ENCODE measurements around the gene SYT6.

The SYT6 gene

DNA sequence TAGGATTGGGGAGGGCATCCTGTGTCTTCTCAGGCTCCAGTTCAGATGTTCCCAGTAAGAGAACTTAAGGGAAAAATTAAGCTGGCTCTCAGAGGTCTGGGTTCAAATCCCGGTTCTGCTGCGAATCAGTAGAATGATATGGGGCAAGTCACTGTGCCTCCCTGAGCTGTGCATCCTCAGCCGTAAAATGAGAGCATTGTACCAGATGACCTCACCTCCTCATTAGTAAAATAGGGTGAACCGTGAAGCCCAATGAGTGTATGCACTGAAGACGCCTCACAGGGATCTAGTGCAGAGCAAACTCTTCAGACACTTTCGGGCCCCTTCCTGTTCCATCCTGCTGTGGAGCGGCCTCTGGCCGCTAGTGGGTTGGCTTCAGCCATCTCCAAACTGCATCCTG lies 36.0 kb downstream of the SYT6 start:
- DNase-seq (ENCODE audit: low read depth in 2 of 2): no peak

DNA sequence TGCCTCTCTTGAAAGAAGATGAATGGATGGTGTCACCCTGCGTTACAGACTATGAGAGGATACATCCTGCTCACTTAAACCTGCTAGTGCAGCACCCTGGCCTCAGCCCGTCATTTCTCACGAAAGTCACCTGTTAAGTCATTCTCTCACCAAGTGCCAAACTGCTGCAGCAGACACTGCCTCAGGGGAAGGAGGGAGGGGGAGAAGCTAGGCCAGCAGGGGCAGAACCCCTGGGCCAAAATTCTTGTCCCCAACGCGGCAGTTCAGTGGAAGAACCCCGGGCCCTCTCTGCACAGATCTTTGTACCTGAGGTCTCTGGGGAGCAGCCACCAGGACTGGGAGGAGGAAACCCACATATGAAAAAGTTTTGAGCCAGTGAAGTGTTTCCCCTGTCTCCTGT lies 37.6 kb downstream of the SYT6 start:
- no peak for DNase-seq (ENCODE audit: low read depth in 2 of 2)

DNA sequence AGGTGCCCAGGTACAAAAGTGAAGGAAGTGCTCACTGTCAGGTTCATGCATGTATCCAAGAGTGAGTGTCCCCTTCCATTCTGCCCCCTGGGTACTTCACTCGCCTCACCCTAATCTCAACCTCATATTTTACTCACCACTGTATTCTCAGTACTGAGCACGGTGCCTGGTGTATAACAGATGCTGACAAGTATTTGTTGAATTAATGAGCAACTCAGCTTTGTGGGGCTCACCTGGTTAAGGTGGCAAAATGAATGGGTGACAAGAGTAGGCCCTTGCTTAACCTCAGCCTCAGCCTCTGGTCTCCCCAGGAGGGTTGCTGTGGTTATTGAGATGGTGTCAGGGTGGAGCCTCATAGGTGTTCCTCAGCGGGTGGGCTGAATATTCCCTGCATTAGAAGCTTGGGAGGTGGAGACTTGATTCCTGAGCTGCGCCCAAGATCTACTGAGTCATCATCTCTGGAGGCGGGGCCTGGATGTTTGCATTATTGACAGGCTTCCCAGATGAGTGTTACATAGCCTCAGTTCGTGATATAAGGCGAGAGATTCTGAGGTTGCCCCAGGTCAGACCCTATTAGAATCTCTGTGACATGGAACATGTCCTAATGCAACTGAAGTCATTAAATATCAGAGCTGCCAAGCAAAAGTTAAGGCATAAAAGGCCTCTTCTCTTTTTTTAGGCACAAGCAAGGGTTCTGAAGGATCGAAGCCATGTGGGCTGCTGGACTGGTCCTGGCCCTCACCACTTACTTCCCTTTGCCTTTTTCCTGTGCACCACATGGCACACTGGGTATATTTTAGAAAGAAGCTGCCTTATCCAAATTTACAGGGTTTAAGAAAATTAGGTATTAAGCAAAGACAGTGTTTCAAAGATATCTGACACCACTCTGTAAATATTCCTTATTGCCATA lies 39.2 kb downstream of the SYT6 start:
- no peak for DNase-seq (ENCODE audit: low read depth in 2 of 2)

DNA sequence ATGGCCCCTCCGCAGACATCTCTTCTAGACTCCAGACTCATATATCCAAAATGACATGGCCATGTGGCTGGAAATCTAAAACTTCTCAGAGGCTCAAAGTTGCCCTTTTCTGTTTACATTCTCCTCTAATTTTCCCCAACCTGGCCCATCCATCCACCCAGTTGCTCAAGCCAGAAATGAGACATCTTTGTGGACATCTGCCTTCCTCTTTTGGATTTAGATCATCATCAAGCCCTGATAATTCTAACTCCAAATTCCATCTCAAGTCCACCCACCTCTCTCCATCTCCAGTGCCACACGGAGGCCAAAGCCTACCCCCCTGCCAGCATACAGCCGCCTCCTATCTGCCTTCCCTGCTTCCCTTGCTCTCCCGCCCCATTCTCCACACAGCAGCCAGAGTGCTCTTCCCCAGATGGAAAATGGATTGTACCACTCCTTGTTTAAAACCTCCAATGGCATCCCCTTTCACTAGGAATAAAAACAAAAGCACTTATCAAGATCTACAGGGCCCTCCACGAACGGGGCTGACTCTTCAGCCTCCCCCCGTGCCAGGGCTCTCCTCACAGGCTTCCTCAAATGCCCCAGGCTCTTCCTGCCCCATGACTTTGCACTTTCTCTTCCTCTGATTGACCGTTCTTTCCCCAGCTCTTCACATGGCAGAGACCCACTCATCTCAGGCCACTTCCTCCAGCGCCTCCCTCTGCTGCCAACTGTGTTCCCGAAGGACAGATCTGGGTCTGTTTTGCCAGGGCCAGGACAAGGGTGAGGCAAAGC lies 40.1 kb downstream of the SYT6 start:
- DNase-seq (ENCODE audit: low read depth in 2 of 2): no peak

DNA sequence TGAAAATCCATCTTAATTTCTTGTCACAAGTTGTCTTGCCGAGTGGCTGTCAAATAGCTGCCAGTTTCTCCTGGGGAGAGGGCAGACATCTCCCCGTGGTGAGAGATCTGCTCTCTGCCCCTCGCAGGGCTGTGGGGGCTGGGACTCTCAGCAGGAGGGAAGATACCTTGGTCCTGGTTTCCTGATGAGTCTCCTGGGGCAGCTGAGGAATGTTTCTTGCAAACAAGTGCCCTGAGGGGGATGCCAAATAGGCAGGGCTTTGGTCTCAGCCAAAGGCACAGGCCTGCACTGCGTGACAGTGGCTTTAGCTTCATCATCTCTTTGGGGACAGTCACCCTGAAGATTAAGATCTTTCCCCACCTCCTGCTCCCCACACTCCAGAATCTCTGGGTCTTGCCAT lies 40.9 kb downstream of the SYT6 start:
- no peak for DNase-seq (ENCODE audit: low read depth in 2 of 2)

DNA sequence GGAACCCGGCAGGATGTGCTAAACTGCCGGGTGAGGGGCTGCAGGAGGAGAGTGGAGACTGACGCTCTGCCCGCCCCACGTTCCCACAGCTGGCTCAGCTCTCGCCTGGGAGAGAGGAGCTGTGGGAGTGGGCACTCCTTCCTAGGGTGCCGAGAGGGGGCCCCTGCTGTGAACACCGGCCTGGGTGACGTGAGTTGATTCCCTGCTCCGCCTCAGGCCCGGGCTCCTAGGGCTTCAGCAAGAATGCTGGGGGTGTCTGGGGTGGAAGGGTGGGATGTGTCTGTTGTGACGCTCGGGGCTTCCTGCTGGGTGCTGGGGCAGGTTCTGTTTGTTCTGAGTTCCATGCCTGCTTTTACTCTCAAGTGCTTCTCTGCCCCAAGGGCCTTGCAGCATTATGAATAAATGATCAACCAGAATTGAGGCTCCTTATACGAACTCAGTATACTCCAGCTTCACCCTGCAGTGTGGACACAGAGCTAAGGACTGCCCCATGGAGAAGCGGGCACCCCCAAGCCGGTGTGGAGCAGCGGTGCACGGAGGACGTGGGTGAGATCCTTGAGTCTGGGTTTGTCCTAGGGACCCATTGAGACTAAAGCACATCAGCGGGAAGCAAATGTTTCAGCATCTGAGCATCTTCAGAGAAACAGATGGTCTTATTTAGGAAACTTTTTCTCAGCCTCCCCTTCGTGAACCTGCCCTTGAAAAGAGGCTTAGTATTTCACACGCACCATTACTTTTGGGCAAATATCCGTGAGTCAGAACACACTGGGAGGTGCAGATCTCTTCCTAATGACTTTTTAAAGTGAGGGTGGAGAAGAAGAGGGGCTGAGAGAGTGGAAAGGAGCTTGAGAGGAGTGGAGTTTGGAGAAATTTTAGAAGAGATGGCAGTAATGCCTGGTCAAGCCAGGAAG lies 41.7 kb downstream of the SYT6 start:
- DNase-seq (ENCODE audit: low read depth in 2 of 2): no peak

DNA sequence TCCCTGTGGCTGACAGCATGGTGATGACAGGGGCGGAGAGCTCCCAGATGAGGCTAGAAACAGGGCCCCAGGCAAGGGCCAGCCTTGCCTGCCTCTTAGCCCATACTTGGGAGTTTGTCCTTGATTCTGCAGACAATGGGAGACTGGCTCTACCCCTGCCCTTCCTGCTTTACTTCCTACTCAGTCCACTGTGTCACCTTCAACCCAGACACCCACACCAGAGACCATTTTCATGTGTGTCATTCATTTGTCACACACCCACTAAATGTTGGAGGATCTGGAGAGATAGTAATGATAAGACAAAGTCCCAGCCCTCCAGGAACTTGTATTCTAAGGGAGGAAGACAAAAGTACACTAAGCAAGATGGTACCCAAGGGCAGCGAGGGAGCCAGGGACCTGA lies 43.7 kb downstream of the SYT6 start:
- DNase-seq (ENCODE audit: low read depth in 2 of 2): no peak

DNA sequence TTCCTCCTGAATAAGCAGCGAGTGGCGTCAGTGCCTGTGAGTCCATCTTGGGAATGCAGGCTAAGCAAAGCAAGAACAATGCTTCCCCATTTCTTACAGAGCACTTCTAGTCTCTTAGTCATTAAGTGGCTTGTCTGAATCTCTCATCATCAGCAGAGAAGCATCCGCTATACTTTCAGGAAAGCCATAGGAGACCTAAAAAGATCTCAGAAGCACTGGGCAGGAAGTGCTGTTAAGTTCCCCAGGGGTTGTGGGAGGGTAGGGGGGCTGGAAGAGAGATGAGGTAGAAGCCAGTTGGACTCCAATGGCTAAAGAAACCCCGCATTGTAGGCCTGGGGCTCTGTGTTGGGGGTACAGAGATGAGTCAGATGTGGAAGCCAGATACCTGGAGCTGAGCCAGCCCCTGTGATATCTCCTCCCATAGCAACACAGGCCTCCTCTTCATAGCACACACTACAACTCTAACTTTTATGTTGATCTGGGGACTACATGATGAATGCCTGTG lies 44.9 kb downstream of the SYT6 start:
- no peak for DNase-seq (ENCODE audit: low read depth in 2 of 2)

DNA sequence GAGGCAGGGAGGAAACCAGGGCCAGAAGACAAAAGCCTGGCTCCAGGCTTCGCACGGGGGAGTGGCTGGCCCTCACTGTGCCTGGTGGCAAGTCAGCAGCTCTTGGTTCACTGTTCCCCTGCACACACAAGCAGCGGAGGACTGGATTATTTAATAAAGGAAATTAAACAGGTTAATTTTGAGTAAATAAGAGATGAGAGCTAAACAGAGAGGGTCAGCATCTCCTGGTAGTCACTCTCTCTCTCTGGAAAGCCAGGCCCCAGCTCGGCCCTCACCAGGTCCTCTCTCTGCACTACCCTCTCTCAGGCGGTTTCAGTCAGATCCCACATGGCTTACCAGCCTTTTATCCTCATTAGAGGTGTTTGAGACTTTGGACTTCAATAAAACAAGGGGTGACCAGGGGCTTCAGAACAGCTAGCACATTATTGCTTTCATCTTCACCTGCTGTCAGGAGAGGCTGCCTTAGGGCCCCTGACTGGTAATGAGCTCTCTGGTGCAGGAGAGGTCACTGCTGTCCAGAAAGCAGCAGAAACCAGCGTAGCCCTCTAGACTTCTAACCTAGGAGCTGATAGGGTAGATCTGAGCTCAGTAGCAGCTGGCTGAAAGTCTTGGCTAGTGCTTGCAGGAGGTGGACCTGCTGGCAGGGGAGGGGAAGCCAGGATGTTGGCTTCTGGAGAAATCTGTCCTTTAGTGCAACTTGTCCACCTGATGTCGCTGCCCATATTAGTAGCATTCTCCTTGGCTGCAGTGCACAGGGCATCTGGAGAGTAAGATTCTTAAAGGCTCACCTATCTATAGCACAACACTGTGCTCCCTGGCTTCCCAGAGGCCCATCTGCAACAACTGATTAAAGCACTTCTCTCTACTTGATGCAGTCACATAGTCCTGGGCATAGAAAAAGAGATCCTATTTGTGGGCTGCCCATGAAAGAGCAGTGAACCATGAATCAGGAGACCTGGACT lies 45.9 kb downstream of the SYT6 start:
- no peak for DNase-seq (ENCODE audit: low read depth in 2 of 2)

DNA sequence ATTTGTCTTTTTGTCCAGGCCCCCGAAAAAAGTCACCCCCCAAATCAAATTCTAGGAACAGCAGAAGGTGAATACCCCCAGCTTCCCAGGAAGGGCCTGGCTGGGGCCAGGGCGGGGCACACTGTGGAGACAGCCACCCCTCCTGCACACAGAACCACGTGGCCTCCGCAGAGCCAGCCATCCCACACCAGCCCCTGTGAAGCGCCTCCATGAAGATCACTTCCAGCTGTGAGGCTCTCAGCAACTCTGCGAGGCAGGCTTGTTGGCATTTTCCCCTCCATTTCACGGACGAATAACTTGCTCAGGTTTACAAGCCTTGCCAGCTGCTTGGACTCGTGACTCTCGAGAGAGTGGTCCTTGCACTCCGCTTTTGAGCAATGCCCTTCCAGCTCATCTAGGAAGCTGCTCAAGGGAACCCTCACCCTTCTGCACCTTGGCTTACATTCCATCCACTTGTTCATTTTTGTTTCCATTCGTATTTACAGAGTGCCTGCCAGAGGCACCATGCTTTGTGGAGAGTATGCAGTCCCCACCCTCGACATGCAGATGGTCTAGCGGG lies 48.2 kb downstream of the SYT6 start:
- no peak for DNase-seq (ENCODE audit: low read depth in 2 of 2)

DNA sequence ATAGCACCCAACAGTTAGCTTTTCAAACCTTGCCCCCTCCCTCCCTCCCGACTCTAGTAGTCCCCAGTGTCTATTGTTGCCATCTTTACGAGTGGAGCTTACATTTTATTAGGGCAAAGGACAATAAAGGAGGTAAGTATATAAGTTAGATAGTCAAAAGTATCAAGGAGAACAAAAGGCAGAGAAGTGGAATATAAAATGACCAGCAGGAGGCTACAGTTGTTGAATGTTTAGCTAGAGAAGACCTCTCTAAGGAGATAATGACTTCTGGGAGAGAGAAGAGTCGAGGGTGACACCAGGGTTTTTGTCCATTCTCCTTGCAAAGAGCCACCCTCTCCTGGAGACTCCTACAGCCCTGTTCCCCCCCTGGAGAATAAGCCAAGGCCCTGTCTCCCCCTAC lies 48.7 kb downstream of the SYT6 start:
- DNase-seq (ENCODE audit: low read depth in 2 of 2): no peak

DNA sequence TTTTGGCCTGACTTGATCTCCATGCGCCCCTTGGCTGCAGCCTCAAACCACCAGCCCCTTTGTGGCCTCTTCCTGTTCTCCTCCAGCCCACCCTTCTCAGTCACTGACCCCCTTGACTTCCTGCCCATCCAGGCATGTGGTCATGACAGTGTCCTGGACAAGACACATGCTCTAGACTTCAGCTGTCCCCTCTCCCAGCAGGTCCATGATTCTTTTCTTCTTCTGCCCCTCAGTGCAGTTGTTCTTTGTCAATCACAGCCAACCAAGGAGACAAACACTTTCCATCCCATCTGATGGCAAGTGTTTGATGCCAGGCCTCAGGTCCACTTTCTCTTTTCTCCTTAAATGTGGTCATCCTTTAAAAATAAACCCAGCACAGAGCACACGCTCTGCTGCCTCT lies 49.7 kb downstream of the SYT6 start:
- no peak for DNase-seq (ENCODE audit: low read depth in 2 of 2)

DNA sequence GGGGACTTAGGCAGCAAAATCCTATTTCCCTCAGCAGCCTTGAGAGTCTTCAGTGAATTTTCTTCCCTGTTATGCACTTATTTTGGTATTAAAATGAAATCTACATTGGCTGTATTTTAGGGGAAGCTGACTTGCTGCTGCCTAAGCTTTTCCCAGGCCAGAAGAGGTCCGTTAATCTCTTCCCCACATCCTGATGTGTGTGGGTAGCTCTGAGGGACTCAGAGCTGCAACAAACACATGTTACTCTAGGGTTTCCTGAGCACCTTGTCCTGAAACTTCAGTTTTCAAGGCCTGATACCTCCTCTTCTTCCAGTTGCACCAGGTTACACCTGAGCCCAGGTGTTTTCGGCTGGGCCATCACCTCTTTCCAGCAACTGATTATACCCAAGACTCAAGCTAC lies 51.5 kb downstream of the SYT6 start:
- DNase-seq (ENCODE audit: low read depth in 2 of 2): no peak

DNA sequence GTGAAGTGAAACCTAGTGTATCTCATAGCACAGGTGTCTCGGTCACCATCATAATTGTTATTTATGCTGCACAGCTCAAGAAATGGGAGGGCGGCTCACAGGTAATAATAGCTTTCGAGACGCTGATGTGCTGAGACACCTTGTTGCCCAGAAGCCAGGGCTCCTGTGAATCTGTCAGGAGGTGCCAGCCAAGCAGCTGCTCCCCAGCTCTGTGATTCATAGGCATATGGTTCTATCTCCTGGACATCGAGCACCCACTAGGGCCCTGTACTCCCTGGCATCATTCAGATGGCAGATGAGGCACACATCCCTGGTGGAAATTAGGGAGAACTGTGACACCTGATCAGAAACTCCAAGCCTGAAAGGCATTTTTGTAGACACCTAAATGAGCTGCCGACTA lies 53.5 kb downstream of the SYT6 start:
- DNase-seq (ENCODE audit: low read depth in 2 of 2): no peak

DNA sequence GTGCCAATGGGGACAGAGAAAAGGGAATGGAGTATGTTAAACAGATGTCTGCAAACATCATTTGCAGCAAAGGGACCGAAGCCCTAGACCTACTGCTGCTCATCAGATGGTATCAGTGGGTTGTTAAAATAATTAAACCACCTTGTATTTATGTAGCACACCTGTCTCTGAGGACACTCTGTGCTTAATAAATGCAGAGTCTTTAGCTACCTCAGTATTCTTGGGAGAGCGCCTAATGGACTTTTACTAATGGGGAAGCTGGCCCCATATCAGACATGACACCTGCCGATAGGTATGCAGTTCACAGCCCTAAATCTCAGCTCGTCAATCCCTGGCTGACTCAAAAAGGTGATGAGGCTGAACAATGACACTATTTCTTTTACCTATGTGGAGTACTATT lies 54.4 kb downstream of the SYT6 start:
- DNase-seq (ENCODE audit: low read depth in 2 of 2): no peak

DNA sequence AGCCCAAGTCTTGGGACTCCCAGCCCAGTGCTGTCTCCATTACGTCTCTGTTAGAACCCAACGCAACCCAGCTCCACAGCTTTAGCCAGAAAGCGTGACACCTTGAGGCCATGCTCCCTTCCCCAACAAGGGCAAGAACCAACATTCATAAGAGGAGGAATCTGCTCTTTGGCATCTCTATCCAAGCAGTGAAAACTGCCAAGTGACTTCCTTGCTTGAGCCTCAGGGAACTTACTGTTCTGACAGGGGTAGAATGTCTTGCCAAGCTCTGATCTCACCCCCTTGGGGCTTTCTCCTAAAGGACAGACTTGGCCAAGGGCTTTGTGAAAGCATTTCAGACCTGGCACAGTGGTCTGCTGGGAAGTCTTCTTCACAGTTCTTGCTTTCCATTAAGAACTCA lies 56.6 kb downstream of the SYT6 start:
- DNase-seq (ENCODE audit: low read depth in 2 of 2): no peak

DNA sequence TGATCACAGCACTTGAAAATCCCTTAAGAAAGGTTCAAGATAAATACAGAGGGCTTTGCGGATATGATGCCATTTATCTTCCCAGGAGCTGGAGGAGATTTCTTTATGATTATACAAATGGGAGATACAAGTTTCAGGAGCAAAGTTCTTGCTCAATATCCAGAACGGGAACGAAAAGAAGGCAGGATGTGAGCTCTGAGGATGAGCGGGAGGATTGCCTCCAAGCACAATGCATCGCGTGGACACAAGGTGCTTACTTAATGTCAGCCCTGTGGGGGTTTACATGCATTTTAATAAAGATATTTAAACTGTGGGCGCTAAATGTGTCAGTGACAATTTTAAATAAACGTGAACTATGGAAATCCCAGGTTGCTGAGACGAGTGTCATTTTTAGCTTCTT lies 59.0 kb downstream of the SYT6 start:
- DNase-seq (ENCODE audit: low read depth in 2 of 2): no peak

DNA sequence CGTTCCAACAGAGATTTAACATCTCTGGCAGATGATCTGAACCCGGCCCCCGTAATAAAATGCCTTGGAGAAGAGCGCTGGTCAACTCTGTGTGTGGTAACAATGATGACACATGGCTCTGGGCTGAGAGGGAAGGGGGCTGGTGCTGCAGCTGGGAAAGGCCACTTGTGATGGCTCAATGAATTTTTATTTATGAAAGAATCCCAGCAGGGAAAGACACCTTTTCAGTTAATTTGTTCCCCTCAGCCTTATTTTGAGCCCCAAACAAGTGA lies 59.4 kb downstream of the SYT6 start:
- DNase-seq (ENCODE audit: low read depth in 2 of 2): no peak

DNA sequence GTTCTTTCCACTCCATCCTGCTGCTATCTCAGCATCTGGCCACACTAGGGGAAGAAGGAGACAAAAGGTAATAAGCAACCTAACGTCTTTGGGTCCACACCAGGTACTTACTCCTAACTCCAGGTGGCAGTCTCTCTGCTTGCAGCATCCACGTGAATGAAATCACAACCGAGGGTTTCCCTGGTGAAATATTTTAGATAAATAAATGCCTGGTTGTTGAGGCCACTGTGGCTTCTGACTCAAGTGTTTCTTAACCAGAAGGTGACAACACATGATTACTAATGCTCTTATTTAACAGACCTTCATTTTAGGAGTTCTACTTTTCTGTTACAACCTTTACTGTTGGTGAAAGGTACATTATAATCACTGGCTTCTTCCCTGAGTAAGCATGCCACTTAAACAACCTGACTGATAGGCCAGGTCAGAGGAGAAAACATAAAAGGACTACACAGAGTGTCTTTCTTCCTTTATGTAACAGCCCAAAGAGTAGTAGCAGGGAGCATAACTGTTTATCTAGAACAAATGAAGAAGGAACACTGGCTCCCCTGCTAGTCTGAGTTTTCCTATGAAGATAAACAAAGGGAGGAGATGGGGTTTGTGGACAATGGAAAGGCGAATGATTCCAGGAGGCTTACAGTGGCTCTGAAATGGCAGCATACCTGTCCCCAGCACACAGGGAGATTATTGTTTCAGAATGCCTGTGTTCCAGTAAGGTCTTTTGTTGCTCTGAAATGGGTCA lies 59.9 kb downstream of the SYT6 start:
- DNase-seq (ENCODE audit: low read depth in 2 of 2): no peak

Measured in stimulated activated CD4-positive, alpha-beta T cell treated with anti-CD3 and anti-CD28 coated beads, Interleukin-1b, Interleukin-23, amount 100 ng/mL, for 1 hour (primary cell).